NOMO-1 treated with dmso at 0.1 percent for 144 hours (cell line): Measurements from ENCODE around the gene CALHM4.
"Not testable (repeated sequence)": the region's sequence is repeated elsewhere in the genome, so short reads cannot be mapped to it uniquely, and the experiment has no call there.

Source experiments
- DNase-seq: peaks from one replicate; lab custom pipeline; 2025; ENCODE audit not compliant: unreplicated experiment; lab: John Stamatoyannopoulos, UW

CALHM4 gene

GRCh38 chr6:116572162-116572561 is 18.6 kb downstream of the CALHM4 start:
- no peak for DNase-seq

GRCh38 chr6:116575227-116575626 is 21.7 kb downstream of the CALHM4 start:
- no peak for DNase-seq

GRCh38 chr6:116577486-116577885 is 23.9 kb downstream of the CALHM4 start:
- DNase-seq, result no peak

GRCh38 chr6:116578335-116578734 is 24.8 kb downstream of the CALHM4 start:
- no peak for DNase-seq

GRCh38 chr6:116579143-116579542 is 25.6 kb downstream of the CALHM4 start:
- DNase-seq, result no peak

- DNase-seq, result no peak
Observed at GRCh38 chr6:116580198-116580597, 26.6 kb downstream of the CALHM4 start.

- DNase-seq, result no peak
Observed at GRCh38 chr6:116586276-116586675, 32.7 kb downstream of the CALHM4 start.

GRCh38 chr6:116586738-116587137 is 33.2 kb downstream of the CALHM4 start:
- DNase-seq, result no peak

- DNase-seq, result no peak
Observed at GRCh38 chr6:116595247-116595646, 41.7 kb downstream of the CALHM4 start.

GRCh38 chr6:116596815-116597214 is 43.3 kb downstream of the CALHM4 start:
- DNase-seq, result no peak

GRCh38 chr6:116603916-116604315 is 50.4 kb downstream of the CALHM4 start:
- DNase-seq, result not testable (repeated sequence)

GRCh38 chr6:116604868-116605267 is 51.3 kb downstream of the CALHM4 start:
- not testable (repeated sequence) for DNase-seq

GRCh38 chr6:116605935-116606334 is 52.4 kb downstream of the CALHM4 start:
- no peak for DNase-seq
